ENCODE results near the gene EXOSC5.
"Not testable (repeated sequence)": the region's sequence is repeated elsewhere in the genome, so short reads cannot be mapped to it uniquely, and the experiment has no call there.

Gene EXOSC5

DNA sequence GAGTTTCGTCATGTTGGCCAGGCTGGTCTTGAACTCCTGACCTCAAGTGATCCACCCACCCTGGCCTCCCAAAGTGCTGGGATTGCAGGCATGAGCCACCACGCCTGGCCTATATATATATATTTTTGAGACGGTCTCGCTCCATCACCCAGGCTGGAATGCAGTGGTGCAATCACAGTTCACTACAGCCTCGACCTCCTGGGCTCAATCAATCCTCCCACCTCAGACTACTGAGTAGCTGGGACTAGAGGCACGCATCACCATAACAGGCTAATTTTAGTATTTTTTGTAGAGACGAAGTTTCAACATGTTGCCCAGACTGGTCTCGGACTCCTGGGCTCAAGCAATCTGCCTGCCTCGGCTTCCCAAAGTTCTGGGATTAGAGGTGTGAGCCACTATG is 50.2 kb downstream of the EXOSC5 start:
- not testable (repeated sequence) for DNase-seq (ENCODE audit: low read depth in 3 of 3)

- no peak for DNase-seq (ENCODE audit: low read depth in 3 of 3)
Observed at GRCh38 chr19:41344162-41344561, 53.0 kb downstream of the EXOSC5 start.

- DNase-seq (ENCODE audit: low read depth in 3 of 3) = no peak
Observed at GRCh38 chr19:41341669-41342490, 55.3 kb downstream of the EXOSC5 start.

- no peak for DNase-seq (ENCODE audit: low read depth in 3 of 3)
Observed at GRCh38 chr19:41339936-41340335, 57.2 kb downstream of the EXOSC5 start.

Data from stimulated activated CD4-positive, alpha-beta T cell treated with anti-CD3 and anti-CD28 coated beads, TNF-alpha, amount 100 ng/mL, for 24 hours (primary cell).